Mucosa of stomach (tissue), 1 donor: ENCODE results near the gene PPP3CA.
"Not testable (repeated sequence)": the region's sequence is repeated elsewhere in the genome, so short reads cannot be mapped to it uniquely, and the experiment has no call there.

ENCODE experiments used
- H3K27me3 ChIP-seq: one replicate; pipeline ENCODE4 v1.7.0; 2013; ENCODE audit warnings: mild to moderate bottlenecking, low read length; ENCODE audit not compliant: control insufficient read depth, insufficient read depth
- H3K36me3 ChIP-seq: one replicate; pipeline ENCODE4 v1.7.0; 2013; ENCODE audit warnings: low read length; ENCODE audit not compliant: control insufficient read depth, insufficient read depth
- H3K4me1 ChIP-seq: one replicate; pipeline ENCODE4 v1.7.0; 2013; ENCODE audit warnings: mild to moderate bottlenecking, low read length; ENCODE audit not compliant: control insufficient read depth, insufficient read depth
- H3K4me3 ChIP-seq: one replicate; pipeline ENCODE4 v1.7.0; 2013; ENCODE audit warnings: low read length
- H3K9ac ChIP-seq: one replicate; pipeline ENCODE4 v1.7.0; 2013; ENCODE audit warnings: mild to moderate bottlenecking, low read length, moderate library complexity
- H3K9me3 ChIP-seq: one replicate; pipeline ENCODE4 v1.7.0; 2013; ENCODE audit warnings: mild to moderate bottlenecking, low read length, moderate library complexity; ENCODE audit not compliant: control insufficient read depth
- donor health status: Pancreatic carcinoma.

PPP3CA gene

DNA sequence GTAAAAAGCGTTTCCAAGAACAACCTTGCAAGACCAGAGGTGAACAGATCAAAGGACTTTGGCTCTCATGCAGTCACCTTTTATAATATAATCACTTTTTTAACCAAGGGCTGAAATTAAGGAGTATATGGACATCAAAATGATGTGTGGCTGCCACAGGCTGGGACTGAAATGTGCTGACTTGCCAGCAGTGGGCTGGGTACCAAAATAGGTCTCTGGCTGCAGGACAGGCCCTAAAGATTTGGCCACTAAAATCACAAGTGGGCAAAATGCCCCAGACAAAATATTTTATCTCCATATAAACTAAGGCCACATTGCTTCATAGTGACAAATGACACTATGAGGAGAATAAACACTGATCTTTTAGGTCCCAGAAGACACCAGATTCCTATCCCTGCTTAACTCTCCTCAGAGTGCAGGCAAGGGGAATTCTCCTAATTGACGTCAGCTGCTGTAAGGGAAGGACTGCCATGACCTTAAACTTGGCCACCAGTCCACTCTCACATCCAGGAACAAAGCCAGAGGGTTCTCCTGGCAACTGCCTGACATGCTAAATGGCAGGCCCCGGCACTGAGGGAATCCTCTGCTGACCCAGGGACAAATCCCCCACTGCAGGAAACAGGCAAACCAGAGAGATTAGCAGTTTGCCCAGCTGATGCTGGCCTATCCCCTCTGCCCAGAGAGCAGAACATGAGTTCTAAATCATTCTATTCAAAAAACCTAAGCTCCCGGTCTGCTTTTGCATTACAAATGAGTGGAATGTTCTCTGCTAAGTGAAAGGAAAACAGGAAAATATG, 155.8 kb downstream of the PPP3CA start:
- Histone ChIP-seq H3K4me3 (no peak overlapping the region), H3K4me1 (peaks cover 11% of the 10 kb centered on the region), H3K9me3 (no peaks in the 10 kb centered on the region), H3K36me3 (no peaks in the 10 kb centered on the region), H3K9ac (no peak overlapping the region), H3K27me3 (no peaks in the 10 kb centered on the region)

DNA sequence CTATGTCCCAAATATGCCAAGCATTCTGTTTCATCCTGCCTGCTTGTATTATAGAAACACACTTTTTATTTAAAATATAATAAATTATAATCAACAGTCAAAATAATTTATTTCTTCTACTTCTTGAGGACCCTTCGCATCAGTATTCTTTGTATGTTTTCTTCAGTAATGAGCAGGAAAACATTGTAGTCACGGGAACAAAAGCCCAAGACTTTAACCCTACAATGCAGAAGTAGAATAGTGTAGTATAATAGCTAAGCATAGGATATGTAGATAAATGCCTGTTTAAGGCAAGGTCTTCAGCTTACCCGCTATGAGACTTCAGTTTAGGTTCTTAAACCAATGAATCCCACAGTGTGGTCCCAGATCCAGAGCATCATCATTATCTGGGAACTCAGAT, 156.6 kb downstream of the PPP3CA start:
- Histone ChIP-seq H3K9ac (no peak overlapping the region), H3K27me3 (no peaks in the 10 kb centered on the region), H3K4me3 (no peak overlapping the region), H3K4me1 (peaks cover 11% of the 10 kb centered on the region), H3K36me3 (no peaks in the 10 kb centered on the region), H3K9me3 (no peaks in the 10 kb centered on the region)

DNA sequence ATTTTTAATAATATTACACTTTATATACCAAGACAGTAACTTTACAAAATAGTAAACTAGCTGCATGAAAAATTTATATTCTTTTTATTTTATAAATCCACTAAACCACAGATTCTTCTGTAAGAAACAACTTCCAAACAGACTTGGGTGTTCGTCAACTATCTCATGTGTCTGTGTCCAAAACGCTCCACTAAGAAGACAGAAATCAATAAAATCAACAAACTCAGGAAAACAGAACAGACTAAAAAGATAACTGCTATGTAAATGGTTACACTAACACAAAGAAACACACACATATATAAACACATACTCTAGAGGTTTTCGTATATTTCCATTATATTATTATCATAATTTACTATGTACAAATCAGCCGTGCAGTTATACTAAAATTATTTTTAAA, 158.4 kb downstream of the PPP3CA start:
- no peaks in the 10 kb centered on the region for H3K27me3 ChIP-seq
- H3K4me1 ChIP-seq = peaks cover 11% of the 10 kb centered on the region
- no peak overlapping the region for H3K9ac ChIP-seq
- H3K4me3 ChIP-seq = no peak overlapping the region
- H3K9me3 ChIP-seq = no peaks in the 10 kb centered on the region
- H3K36me3 ChIP-seq = no peaks in the 10 kb centered on the region

DNA sequence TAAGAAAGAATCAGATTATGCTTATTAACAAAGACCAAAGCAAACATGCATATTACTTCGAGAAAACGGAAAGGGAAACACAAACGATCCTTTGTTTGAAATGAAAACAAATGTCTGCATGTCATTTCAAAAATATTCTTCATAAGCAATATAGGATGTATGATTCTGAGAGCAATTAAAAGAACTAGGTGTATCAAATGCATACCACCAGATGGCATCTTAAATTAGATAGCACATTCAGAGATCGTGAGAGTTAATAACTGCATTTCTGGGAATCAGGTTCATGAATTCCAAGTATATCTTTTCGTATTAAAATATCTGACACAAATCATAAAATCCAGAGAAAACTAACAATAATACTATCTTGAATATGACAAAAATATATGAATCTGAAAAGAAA, 159.5 kb downstream of the PPP3CA start:
- no peaks in the 10 kb centered on the region for H3K36me3 ChIP-seq
- no peaks in the 10 kb centered on the region for H3K9me3 ChIP-seq
- no peak overlapping the region for H3K4me3 ChIP-seq
- H3K27me3 ChIP-seq = no peaks in the 10 kb centered on the region
- H3K9ac ChIP-seq = no peak overlapping the region
- H3K4me1 ChIP-seq = peaks cover 11% of the 10 kb centered on the region

DNA sequence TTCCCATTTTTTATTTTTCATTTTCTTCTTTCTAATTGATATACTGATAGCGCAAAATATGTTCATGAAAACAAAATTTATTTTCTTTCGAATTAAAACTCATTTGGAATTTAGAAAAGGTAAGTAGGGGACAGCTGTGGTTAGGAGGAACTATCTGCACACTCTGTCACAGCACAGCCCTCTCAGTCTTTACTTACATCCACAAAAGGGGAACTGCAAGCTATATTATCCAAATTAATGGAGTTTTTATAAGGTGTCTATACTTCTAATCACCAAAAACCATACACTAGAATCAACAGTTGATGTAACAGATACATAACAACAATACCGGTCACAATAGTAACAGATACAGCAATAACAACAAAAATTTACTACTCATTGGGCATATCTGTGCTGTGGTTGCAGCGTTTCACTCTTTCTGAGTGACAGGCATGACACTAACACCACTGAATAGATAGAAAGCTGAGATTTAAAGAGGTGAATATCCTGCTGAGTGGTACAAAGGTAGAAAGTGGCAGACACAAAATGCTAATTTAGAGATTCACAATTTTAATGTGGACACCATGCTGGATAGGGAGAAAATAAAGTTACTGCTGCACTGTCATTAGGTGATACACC, 160.7 kb downstream of the PPP3CA start:
- Histone ChIP-seq H3K9me3 (no peaks in the 10 kb centered on the region), H3K4me1 (peaks cover 11% of the 10 kb centered on the region)

DNA sequence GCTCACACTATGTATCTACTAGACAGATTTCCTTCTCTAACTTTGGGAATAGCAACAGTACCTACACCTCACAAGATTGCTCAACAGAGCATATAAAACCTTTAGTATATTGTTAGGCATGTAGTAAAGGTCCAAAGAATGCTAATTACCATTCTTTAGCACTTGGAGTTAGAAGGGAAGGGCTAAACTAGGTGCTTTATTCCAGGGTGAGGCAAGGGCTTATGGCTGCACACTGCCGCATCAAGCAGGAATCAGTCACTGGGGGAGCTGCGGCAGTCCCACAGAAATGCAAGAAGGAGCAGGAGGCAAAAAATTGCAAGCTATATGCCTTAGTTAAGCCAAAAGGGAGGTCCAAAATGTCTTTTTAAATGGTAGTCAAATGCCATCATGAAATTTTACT, 162.7 kb downstream of the PPP3CA start:
- H3K4me1 ChIP-seq = peaks cover 5% of the 10 kb centered on the region
- H3K9ac ChIP-seq = no peak overlapping the region
- no peaks in the 10 kb centered on the region for H3K36me3 ChIP-seq
- H3K4me3 ChIP-seq = no peak overlapping the region
- H3K27me3 ChIP-seq = no peaks in the 10 kb centered on the region
- H3K9me3 ChIP-seq = no peaks in the 10 kb centered on the region

More for the DNA sequence above, 160.7 kb downstream of the PPP3CA start:
- Histone ChIP-seq H3K36me3 (no peaks in the 10 kb centered on the region), H3K27me3 (no peaks in the 10 kb centered on the region), H3K9ac (no peak overlapping the region), H3K4me3 (no peak overlapping the region)

DNA sequence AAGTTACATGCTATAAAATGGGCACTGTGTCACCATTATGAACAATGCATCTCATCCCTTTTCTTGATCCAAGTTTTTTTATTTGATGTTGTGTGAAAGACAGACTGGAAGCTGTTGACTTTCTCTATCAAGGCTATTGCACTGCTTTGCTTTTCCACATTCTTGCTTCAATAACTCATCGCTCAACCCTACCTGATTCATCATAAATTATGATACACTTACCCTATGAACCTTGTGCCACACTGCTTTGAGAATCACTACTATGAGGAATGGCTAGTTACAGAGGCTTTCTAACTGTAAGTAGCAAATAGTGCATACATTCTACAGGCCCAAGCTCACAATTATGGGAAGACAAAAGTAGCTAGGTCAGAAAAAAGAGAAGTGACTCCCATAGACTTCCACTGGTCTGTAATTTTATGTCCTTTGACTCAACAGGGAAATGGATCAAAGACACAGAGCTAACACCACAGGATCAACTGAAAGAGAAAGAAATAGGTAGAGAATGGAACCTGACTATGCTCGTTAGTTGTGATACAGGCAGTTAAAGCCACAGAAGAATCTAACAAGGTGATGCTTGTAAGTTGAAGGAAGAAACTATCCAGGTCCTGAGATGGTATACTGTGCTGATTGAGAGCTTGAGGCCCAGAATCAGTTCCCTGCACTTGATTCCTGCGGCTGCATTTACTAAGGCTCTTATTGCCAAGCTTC, 163.5 kb downstream of the PPP3CA start:
- no peaks in the 10 kb centered on the region for H3K27me3 ChIP-seq
- H3K4me3 ChIP-seq = no peak overlapping the region
- H3K9ac ChIP-seq = no peak overlapping the region
- H3K4me1 ChIP-seq = peaks cover 5% of the 10 kb centered on the region
- no peaks in the 10 kb centered on the region for H3K9me3 ChIP-seq
- no peaks in the 10 kb centered on the region for H3K36me3 ChIP-seq

DNA sequence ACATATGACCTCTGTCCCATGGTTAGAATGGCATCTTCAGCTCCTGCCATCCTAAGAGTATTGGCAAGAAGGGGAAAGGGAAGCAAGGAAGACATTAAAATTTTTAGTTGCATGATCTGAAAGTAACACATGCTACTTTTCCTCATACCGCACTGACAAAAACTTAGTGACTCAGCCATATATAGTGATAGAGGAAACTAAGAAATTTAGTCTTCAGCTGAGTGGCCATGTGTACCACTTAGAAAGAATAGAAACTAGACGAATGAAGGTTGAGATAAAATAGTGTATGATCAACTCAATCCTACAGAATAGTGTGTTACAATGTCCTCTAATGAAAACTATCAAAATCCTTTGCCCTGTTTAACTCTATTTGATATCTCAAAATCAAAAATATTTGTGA, 164.1 kb downstream of the PPP3CA start:
- no peaks in the 10 kb centered on the region for H3K36me3 ChIP-seq
- no peaks in the 10 kb centered on the region for H3K27me3 ChIP-seq
- H3K4me3 ChIP-seq = no peak overlapping the region
- no peaks in the 10 kb centered on the region for H3K9me3 ChIP-seq
- peaks cover 5% of the 10 kb centered on the region for H3K4me1 ChIP-seq
- no peak overlapping the region for H3K9ac ChIP-seq

DNA sequence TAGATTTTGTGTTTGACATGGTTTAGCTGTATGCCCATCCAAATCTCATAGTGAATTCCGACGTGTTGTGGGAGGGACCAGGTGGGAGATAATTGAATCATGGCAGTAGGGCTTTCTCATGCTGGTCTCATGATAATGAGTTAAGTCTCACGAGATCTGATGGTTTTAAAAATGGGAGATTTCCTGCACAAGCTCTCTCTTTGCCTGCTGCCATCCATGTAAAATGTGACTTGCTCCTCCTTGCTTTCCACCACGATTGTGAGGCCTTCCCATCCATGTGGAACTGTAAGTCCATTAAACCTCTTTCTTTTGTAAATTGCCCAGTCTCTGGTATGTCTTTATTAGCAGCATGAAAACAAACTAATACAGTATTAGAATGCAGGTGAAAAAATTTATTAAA, 164.6 kb downstream of the PPP3CA start:
- H3K4me1 ChIP-seq, H3K4me3 ChIP-seq, H3K9me3 ChIP-seq, H3K36me3 ChIP-seq, H3K27me3 ChIP-seq, H3K9ac ChIP-seq: not testable (repeated sequence)

DNA sequence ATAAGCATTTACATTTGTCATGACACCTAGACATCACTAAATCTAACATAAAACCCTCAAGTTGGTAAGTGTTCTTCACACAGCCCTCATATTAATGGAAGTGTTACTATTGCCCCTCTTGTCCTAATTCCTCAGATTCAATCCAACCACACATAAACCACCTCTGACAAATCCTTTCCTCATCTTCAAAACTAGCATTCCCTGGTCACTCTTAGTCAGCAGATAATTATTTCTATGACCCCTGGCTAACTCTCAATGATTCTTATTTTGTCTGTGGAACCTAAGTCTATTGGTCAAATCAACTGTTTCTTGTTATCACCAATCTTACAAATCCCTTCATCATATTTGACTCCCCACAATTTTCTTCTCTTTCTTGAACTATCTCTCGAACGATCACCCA, 168.6 kb downstream of the PPP3CA start:
- Histone ChIP-seq H3K27me3 (no peaks in the 10 kb centered on the region), H3K9ac (no peak overlapping the region), H3K4me3 (no peak overlapping the region), H3K9me3 (no peaks in the 10 kb centered on the region), H3K4me1 (peaks cover 5% of the 10 kb centered on the region), H3K36me3 (no peaks in the 10 kb centered on the region)

DNA sequence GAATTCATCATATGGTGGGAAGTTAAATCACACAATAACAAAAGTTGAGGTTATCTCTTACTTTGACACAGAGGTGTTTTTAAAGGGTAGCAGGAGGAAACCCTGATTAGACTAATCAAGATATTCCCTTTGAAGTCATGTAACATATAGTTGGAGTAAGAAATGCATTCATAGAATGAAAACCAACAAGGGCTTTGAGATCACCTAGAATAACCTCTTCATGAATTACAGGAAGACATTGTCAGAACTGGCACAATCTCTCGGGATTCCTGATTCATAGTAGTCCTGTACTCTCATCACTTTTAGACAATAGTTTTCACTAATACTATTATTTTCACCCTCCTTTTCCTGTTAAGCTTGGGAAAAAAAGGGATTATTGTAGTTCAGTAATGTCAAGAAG, 170.2 kb downstream of the PPP3CA start:
- Histone ChIP-seq H3K27me3 (no peaks in the 10 kb centered on the region), H3K4me1 (peaks cover 5% of the 10 kb centered on the region), H3K36me3 (no peaks in the 10 kb centered on the region), H3K9me3 (no peaks in the 10 kb centered on the region), H3K9ac (no peak overlapping the region), H3K4me3 (no peak overlapping the region)

DNA sequence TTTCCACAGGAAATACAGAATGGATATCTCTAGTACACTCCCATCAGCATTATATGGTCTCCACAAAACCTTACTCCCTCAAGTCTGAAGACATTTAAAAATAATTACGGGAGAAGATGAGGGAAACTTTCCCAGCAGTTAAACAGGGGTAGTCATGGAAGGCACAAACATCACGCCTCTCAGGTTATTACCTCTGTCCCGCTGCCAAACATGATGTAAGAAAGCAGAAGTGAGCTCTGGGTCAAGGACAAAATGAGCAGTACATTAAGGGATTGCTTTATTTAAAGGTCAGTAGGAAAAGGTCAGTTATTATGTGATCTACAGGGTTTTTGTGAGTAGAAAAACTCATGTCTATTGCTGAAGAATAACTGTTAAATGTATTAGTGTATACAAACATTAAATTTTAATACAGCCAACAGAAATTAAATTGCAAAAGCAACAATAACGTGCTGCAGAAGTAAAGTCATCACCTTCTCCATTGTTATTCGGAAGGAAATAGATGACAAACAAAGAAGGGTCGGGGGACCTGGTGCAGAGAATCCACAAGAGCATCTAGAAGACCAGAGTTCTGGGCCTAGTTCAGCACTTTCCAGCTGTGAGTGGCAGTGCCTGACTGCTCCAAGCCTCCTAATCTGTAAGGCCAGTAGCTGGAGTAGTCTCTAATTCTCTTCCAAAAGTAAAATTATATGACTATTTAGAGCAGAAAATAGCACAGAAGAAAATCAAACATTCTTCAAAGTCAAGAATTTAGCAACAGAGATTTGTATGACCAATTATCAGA, 171.2 kb downstream of the PPP3CA start:
- Histone ChIP-seq H3K4me1 (peaks cover 10% of the 10 kb centered on the region), H3K9ac (no peak overlapping the region), H3K27me3 (no peaks in the 10 kb centered on the region), H3K9me3 (no peaks in the 10 kb centered on the region), H3K4me3 (no peak overlapping the region), H3K36me3 (no peaks in the 10 kb centered on the region)
